Type B pancreatic cell (in vitro differentiated cells): ENCODE results near the gene TNFRSF8. TPM values are rescaled to one million over a fixed set of nuclear protein-coding genes. Genes with fewer than 3 reads are reported as not detected.
"Not testable (repeated sequence)": the region's sequence is repeated elsewhere in the genome, so short reads cannot be mapped to it uniquely, and the experiment has no call there.

Experiments
- DNase-seq: peaks from one replicate; pipeline ENCODE4 v3.0.0; 2021; ENCODE audit warnings: mixed read lengths; ENCODE audit not compliant: unreplicated experiment; ENCODE audit errors: extremely low spot score
- H3K27ac Mint-ChIP-seq: 2 replicates; pipeline ENCODE4 v1.8.0; 2021; ENCODE audit warnings: mild to moderate bottlenecking, mixed read lengths
- H3K27me3 Mint-ChIP-seq: 2 replicates; pipeline ENCODE4 v1.8.0; 2021; ENCODE audit warnings: mixed read lengths
- H3K36me3 Mint-ChIP-seq: 2 replicates; pipeline ENCODE4 v1.8.0; 2021; ENCODE audit warnings: mixed read lengths
- H3K4me1 Mint-ChIP-seq: one replicate; pipeline ENCODE4 v1.8.0; 2021; ENCODE audit warnings: mixed read lengths; ENCODE audit not compliant: unreplicated experiment
- H3K4me3 Mint-ChIP-seq: 2 replicates; pipeline ENCODE4 v1.8.0; 2021; ENCODE audit warnings: mild to moderate bottlenecking, mixed read lengths
- H3K9me3 Mint-ChIP-seq: 2 replicates; pipeline ENCODE4 v1.8.0; 2021; ENCODE audit warnings: mixed read lengths
- total RNA-seq: library from RNA; stranded (reverse); gene quantifications from 2 replicates; pipeline ENCODE4 v1.2.1, GENCODE V29; 2021; ENCODE audit warnings: low replicate concordance
- TF ChIP-seq, protein P1 (sequence below): fragments of 200-600 bp; sonication (generic); conservative IDR thresholded peaks from 2 replicates; pipeline ENCODE4 v1.5.0; 2021; ENCODE audit warnings: antibody characterized with exemption, mild to moderate bottlenecking

Gene TNFRSF8
- total RNA-seq, 1 donor from 2014 or later, result 0.07 TPM

- Mint-ChIP-seq H3K9me3 (no peaks in the 10 kb centered on the region), H3K27me3 (peaks cover 16% of the 10 kb centered on the region), H3K4me1 (no peaks in the 10 kb centered on the region), H3K36me3 (no peaks in the 10 kb centered on the region), H3K27ac (no peak overlapping the region), H3K4me3 (no peak overlapping the region)
- TF ChIP-seq, protein P1, sequence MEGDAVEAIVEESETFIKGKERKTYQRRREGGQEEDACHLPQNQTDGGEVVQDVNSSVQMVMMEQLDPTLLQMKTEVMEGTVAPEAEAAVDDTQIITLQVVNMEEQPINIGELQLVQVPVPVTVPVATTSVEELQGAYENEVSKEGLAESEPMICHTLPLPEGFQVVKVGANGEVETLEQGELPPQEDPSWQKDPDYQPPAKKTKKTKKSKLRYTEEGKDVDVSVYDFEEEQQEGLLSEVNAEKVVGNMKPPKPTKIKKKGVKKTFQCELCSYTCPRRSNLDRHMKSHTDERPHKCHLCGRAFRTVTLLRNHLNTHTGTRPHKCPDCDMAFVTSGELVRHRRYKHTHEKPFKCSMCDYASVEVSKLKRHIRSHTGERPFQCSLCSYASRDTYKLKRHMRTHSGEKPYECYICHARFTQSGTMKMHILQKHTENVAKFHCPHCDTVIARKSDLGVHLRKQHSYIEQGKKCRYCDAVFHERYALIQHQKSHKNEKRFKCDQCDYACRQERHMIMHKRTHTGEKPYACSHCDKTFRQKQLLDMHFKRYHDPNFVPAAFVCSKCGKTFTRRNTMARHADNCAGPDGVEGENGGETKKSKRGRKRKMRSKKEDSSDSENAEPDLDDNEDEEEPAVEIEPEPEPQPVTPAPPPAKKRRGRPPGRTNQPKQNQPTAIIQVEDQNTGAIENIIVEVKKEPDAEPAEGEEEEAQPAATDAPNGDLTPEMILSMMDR, result no peak
- DNase-seq, result no peak
These were observed 41.3 kb downstream of the TNFRSF8 start for GRCh38 chr1:12104417-12104816.

DNA sequence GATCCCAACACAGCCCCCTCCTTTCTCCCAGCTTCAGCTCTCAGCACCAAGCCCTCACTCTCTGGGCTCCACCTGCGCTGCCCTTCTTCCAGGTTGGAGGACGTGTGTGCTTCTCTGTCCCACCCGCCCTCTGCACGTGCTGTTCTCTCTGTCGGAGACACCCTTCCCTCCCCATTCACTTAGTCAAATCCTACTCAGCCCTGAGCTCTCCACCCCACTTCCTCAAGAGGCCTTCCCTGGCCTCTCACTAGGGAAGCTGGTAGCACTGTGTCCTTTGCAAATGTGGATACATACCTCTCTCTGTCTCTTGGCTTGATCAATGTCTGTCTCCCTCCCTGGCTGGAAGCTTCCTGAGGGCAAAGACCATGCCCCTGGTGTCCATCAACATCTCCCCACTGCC lies 43.0 kb downstream of the TNFRSF8 start:
- Mint-ChIP-seq H3K4me3 (no peak overlapping the region), H3K4me1 (no peaks in the 10 kb centered on the region), H3K36me3 (no peaks in the 10 kb centered on the region), H3K27me3 (peaks cover 16% of the 10 kb centered on the region), H3K27ac (no peak overlapping the region), H3K9me3 (no peaks in the 10 kb centered on the region)
- no peak for DNase-seq
- TF ChIP-seq, protein P1, result no peak

GRCh38 chr1:12106861-12107260 lies 43.8 kb downstream of the TNFRSF8 start:
- H3K4me1 Mint-ChIP-seq, H3K36me3 Mint-ChIP-seq, H3K9me3 Mint-ChIP-seq, DNase-seq, H3K27ac Mint-ChIP-seq, H3K4me3 Mint-ChIP-seq: not testable (repeated sequence)
- TF ChIP-seq, protein P1, result peak; percentile 67
- H3K27me3 Mint-ChIP-seq, result peaks cover 16% of the 10 kb centered on the region

- no peak for DNase-seq
- H3K27me3 Mint-ChIP-seq, result peaks cover 16% of the 10 kb centered on the region
- no peak overlapping the region for H3K27ac Mint-ChIP-seq
- H3K9me3 Mint-ChIP-seq, result no peaks in the 10 kb centered on the region
- no peaks in the 10 kb centered on the region for H3K4me1 Mint-ChIP-seq
- H3K4me3 Mint-ChIP-seq, result no peak overlapping the region
- TF ChIP-seq, protein P1, result no peak
- no peaks in the 10 kb centered on the region for H3K36me3 Mint-ChIP-seq
These were observed 44.6 kb downstream of the TNFRSF8 start for GRCh38 chr1:12107718-12108117.

GRCh38 chr1:12109901-12110300 lies 46.8 kb downstream of the TNFRSF8 start:
- TF ChIP-seq, protein P1, result no peak
- Mint-ChIP-seq H3K27me3 (peaks cover 13% of the 10 kb centered on the region), H3K36me3 (no peaks in the 10 kb centered on the region), H3K4me3 (no peak overlapping the region), H3K4me1 (no peaks in the 10 kb centered on the region), H3K9me3 (no peaks in the 10 kb centered on the region), H3K27ac (no peak overlapping the region)
- DNase-seq, result no peak

DNA sequence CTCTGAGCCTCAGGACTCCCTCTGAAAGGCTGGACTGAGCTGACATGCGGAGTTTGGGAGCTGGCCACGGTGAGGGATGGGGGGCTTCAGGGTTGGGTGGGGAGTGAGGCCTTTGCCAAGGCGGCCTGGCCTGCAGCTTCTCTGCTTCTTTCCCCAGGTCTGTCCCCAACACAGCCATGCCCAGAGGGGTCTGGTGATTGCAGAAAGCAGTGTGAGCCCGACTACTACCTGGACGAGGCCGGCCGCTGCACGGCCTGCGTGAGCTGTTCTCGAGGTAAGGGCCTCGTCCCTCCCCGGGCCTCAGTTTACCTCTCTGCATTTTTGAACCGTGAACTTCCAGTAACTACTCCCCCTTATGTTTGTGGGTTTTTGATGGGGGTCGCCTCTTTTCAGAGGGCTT lies 48.6 kb downstream of the TNFRSF8 start:
- Mint-ChIP-seq H3K4me3 (no peak overlapping the region), H3K4me1 (no peaks in the 10 kb centered on the region), H3K36me3 (no peaks in the 10 kb centered on the region), H3K27ac (no peak overlapping the region), H3K9me3 (no peaks in the 10 kb centered on the region), H3K27me3 (no peaks in the 10 kb centered on the region)
- no peak for DNase-seq
- TF ChIP-seq, protein P1, result no peak
